GM18517 (cell line): ENCODE measurements around the gene PMS1.
"Not testable (repeated sequence)": the region's sequence is repeated elsewhere in the genome, so short reads cannot be mapped to it uniquely, and the experiment has no call there.

Experiments
- ATAC-seq: cut with Tn5 transposase; IDR thresholded peaks from one replicate; pipeline ENCODE4 v1.9.1; 2021; ENCODE audit warnings: mild to moderate bottlenecking, moderate library complexity; ENCODE audit not compliant: unreplicated experiment

The PMS1 gene

GRCh38 chr2:189860161-189860560 lies 75.9 kb downstream of the PMS1 start:
- no peak for ATAC-seq

- no peak for ATAC-seq
Measured at GRCh38 chr2:189862751-189863150, 78.5 kb downstream of the PMS1 start.

DNA sequence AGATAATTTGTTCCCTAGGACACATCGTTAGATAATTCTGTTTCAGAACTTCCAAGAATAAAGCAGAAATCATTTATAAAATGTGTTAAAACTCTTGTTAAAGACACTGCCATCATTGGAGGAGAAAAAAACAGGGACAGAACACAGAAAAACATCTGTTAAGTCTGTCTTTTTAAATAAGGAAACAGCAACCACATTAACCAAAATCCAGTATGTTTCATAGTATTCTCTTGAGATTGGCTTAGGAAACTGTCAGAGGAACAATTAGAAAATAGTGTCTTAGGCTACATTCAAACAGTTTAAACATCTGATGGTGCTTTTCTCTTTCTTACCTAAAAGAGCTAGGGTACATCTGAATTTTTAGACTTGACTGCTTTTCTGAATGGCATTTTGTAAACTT lies 81.6 kb downstream of the PMS1 start:
- no peak for ATAC-seq

- ATAC-seq = no peak
Measured at GRCh38 chr2:189866296-189866695, 82.0 kb downstream of the PMS1 start.

GRCh38 chr2:189868896-189869295 lies 84.6 kb downstream of the PMS1 start:
- no peak for ATAC-seq

DNA sequence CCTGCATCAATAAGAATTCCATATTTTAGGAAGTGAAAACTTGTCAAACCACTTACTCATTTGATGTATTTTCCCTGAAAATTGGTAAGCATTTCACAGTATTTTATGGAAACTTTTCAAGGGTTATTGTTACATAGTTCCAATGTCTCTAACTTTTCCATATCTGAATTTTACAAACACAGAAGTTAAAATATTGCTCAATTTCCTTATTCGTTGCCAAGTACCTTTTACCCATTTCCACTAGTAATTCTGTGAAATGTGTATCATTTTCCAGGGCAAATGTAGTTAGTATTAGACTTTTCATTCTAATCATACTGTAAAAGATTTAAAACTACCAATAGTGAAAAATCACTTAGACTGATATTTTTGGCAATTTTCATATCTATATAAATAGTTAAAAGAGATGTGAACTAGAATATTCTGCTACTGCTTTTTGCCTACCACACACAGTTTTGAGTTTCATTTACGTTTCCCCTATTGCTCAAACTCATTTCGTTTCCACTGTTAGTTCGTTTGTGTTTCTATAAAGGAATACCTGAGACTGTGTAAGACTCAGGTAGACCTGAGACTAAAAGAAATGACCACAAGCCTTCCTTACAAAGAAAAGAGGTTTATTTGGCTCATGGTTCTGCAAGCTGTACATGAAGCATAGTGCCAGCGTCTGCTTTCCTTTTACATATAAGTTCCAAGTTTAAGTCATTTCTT lies 86.3 kb downstream of the PMS1 start:
- no peak for ATAC-seq

DNA sequence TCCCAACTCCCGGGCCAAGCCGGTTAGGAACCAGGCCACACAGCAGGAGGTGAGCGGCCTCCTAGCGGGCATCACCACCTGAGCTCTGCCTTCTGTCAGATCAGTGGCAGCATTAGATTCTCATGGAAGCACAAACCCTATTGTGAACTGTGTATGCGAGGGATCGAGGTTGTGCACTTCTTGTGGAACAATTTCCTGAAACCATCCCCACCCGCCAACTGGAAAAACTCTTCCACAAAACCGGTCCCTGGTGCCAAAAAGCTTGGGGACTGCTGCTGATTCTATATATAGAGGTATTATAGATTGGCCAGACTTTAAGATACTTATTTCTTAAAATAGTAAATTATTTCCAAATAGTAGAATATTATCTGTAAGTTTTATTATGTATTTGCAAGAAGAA lies 89.4 kb downstream of the PMS1 start:
- ATAC-seq = no peak

- no peak for ATAC-seq
Measured at GRCh38 chr2:189874586-189875320, 90.5 kb downstream of the PMS1 start.

- no peak for ATAC-seq
Measured at GRCh38 chr2:189876271-189876670, 92.0 kb downstream of the PMS1 start.

DNA sequence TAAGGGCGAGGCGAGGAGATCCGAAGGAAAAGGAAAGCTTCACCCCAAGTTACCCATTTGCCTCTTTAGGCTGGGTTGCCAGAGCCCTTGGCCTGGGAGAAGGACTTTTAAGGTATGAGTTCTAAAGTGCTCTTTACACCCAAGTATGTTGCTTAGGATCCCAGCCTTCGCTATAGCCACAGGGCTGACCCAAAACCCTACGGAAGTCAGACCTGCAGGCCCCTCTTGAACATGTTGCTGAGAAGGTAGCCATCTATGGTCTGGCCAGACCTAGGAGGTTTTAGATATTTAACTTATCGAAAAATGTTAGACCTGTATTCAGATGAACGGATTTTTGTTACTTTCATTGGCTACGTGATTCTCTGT lies 95.4 kb downstream of the PMS1 start:
- ATAC-seq = no peak

DNA sequence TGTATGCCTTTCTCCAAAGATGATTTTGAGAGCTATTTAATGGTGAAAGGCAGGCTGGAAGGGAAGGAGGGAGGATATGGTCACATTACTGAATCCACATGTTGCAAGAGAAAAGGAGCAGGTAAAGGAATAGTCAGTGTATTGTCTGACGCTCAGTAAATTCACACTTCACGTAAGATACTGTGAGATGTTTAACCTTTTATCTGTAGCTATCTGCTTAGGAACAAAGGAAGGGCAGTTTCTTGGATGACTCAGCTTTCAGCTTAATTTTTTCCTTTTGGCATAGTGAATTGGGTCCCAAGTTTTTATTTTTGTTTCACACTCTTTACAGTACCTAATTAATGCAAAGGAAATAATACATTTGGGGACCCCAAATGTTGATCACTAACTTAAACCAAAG lies 96.2 kb downstream of the PMS1 start:
- no peak for ATAC-seq

GRCh38 chr2:189880832-189881492 lies 96.7 kb downstream of the PMS1 start:
- no peak for ATAC-seq

DNA sequence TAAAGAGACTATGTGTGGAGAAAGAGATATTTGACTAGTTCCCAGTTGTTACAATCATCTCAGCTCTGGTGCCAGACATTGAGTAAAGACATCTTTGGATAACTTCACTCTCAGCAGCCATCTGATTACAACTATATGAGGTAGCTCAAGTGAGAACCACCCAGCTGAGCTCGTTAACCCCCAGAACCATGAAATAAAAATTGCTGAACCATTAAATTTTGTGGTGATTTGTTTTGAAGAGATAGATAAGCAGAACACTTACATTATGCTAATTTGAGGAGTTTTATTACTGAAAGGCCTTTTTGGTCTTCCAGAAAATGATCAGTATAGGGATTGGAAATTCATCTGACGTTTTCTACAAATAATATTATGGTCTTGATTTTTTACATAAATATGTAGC lies 101.1 kb downstream of the PMS1 start:
- ATAC-seq = no peak

DNA sequence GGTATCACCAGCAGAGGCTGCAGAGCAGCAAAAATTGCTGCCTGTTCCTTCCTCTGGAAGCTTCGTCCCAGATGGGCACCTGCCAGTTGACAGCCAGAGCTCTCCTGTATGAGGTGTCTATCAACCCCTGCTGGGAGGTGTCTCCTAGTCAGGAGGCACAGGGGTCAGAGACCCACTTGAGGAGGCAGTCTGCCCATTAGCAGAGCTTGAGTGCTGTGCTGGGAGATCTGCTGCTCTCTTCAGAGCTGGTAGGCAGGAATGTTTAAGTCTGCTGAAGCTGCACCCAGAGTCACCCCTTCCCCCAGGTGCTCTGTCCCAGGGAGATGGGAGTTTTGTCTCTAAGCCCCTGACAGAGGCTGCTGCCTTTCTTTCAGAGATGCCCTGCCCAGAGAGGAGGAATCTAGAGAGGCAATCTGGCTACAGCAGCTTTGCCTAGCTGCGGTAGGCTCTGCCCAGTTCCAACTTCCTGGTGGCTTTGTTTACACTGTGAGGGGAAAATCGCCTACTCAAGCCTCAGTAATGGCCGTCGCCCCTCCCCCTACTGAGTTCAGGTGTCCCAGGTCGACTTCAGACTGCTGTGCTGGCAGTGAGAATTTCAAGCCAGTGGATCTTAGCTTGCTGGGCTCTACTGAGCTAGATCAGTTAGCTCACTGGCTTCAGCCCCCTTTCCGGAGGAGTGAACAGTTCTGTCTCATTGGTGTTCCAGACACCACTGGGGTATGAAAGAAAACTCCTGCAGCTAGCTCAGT lies 108.5 kb downstream of the PMS1 start:
- ATAC-seq = not testable (repeated sequence)

GRCh38 chr2:189896809-189897208 lies 112.6 kb downstream of the PMS1 start:
- ATAC-seq = no peak

GRCh38 chr2:189899101-189899500 lies 114.9 kb downstream of the PMS1 start:
- no peak for ATAC-seq

DNA sequence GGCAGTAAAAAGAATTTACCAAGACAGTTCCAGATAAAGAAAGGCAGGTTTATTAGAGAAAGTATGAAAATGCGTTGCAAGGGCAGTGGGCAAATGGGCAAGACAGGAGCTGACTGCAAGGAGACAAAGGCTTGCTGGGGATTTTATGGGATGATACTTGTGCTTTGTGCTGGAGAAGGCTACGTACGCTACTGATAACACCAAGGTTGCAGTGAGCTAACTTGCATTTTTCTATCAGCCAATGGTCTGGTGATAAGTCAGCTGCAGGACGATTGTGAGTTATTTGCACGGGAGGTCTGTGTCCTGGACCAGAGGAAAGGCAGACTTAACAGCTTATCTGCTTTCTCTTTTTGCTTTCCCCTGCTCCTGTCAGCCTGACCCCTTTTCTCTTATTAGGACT lies 116.5 kb downstream of the PMS1 start:
- no peak for ATAC-seq

DNA sequence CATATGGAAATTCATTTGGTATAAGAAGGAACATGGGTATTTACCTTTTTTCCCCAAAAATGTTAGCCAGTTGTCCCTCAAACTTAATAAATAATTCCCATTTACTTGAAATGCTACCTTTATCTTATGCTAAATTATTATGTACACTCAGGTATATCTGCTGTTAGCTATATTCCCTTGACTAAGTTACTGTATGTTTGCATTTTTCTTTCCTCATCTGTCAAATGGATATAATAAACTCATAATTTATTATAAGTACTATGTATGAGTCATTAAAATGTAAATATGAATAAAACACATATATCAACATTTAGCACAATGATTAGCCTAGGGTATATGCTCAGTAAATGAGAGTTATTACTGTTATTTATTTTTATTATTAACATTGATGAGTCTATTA lies 117.4 kb downstream of the PMS1 start:
- no peak for ATAC-seq

DNA sequence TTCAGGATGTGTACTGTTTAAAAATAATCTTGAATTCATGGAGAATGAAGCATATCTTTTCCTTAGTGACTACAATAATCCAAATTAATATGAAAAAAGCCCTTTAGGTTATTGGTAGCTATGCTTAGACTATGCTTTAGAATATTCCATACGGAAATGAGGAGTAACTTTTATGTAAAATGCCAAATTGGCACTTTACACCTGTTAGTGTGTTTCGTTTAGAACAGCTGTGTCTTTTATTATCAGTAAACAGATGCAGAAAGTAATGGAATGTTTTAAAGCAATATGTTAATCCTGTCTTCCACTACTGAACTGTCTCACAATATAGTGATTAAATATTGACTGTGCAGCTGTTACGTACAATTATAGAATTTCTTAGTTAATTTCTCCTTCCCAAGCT lies 129.6 kb downstream of the PMS1 start:
- ATAC-seq = no peak

GRCh38 chr2:189916651-189917050 lies 132.4 kb downstream of the PMS1 start:
- ATAC-seq = no peak
